Psoas muscle (tissue), 8 donors: ENCODE data around the gene CGGBP1. TPM values are rescaled to one million over a fixed set of nuclear protein-coding genes. Genes with fewer than 3 reads are reported as not detected.

Source experiments
- ATAC-seq, 4 donors: fragments of 200-7000 bp; cut with Tn5 transposase; one replicate each; pipeline ENCODE4 v1.9.1; 2020; ENCODE audit warnings: moderate library complexity in 3 of 4, mild to moderate bottlenecking in 2 of 4
- DNase-seq, 2 donors: peaks; one replicate each; pipeline ENCODE4 v3.0.0-alpha.2; 2020
- H3K27ac ChIP-seq: fragments of 200-600 bp; one replicate; pipeline ENCODE4 v1.8.0; 2022
- H3K27me3 ChIP-seq, 3 donors: fragments of 200-600 bp in 1 of 3; one replicate each; pipeline versions ENCODE4 v1.6.1 to v1.8.0; 2013 to 2022; ENCODE audit warnings: low read length in 2 of 3, mild to moderate bottlenecking in 2 of 3, moderate library complexity in 1 of 3; ENCODE audit not compliant: insufficient read depth in 3 of 3
- H3K36me3 ChIP-seq, 2 donors: fragments of 200-600 bp in 1 of 2; one replicate each; pipeline versions ENCODE4 v1.6.1 to v1.8.0; 2013 to 2022; ENCODE audit warnings: low read depth in 1 of 2, mild to moderate bottlenecking in 1 of 2, moderate library complexity in 1 of 2; ENCODE audit not compliant: insufficient read depth in 1 of 2
- H3K4me1 ChIP-seq: fragments of 200-600 bp; one replicate; pipeline ENCODE4 v1.8.0; 2022
- H3K4me3 ChIP-seq: fragments of 200-600 bp; one replicate; pipeline ENCODE4 v1.8.0; 2022; ENCODE audit warnings: mild to moderate bottlenecking
- H3K9me3 ChIP-seq: fragments of 200-600 bp; one replicate; pipeline ENCODE4 v1.8.0; 2022
- CTCF ChIP-seq: fragments of 200-600 bp; IDR thresholded peaks from one replicate; pipeline ENCODE4 v1.8.0; 2022; ENCODE audit warnings: antibody characterized with exemption
- WGBS, 3 donors: extraction: QIAGEN DNeasy Blood & Tissue Kit; methylation state at CpG; one replicate each; pipeline versions ENCODE4 v1.1.6 to v1.1.7; 2013; 5-methylcytosine and 5-hydroxymethylcytosine counted together
- intact Hi-C, 2 donors: fragments of 100-400 bp; cut with DNase I; formaldehyde crosslinking; loops; one replicate each; pipeline versions ENCODE4 v1.11.0 to v1.14.2; 2022
- polyA plus RNA-seq, 3 donors: library from polyadenylated mRNA; stranded (reverse); fragments of 200-250 nt; gene quantifications; one replicate each; pipeline ENCODE4 v1.2.3, GENCODE V29; 2013
- total RNA-seq, 4 donors: library from RNA; stranded (reverse); fragmentation: NEBNext Ultra II Directional in 2 of 4; extraction: Animal tissue kit (Norgen Biotek cat#: 25700) in 2 of 4; gene quantifications; one replicate each; pipeline versions ENCODE4 v1.2.1 to v1.2.4, GENCODE V29; 2021 to 2023
- donor health status: healthy with polysubstance abuse.
- donor health status: DM: no; HTN: no; CAD: no; lungs with moderate emphysema.
- donor health status: Bipolar disorder and iron deficiency.
- donor health status: healthy.
- donor health status: DM: yes; HTN: yes; CAD: no.
- donor health status: DM: no; HTN: no; CAD: no.
- donor health status: DM: no; HTN: no; CAD: no.
- donor health status: DM: yes; HTN: yes; CAD: no.

Gene CGGBP1
- total and polyA plus RNA-seq, 7 donors = 27.4 to 63.2 (median 43.4) TPM

- H3K27ac ChIP-seq = no peak overlapping the region
- no peak for TF ChIP-seq CTCF
- WGBS, 3 donors = 84 to 98% (median 90%) methylated on average over 1 of the region's 1 CpG
- H3K27me3 ChIP-seq = no peaks in the 10 kb centered on the region
- intact Hi-C loops = no loop called here
- no peaks in the 10 kb centered on the region for H3K36me3 ChIP-seq
- DNase-seq (no peak), ATAC-seq (no peak)
- no peak overlapping the region for H3K4me3 ChIP-seq
- peaks cover 10% of the 10 kb centered on the region for H3K4me1 ChIP-seq
- H3K9me3 ChIP-seq = peaks cover 5% of the 10 kb centered on the region
These were observed 17.9 kb upstream of the CGGBP1 start for GRCh38 chr3:88076712-88077111.

- no peak for ATAC-seq
- H3K4me1 ChIP-seq = peaks cover 10% of the 10 kb centered on the region
- H3K4me3 ChIP-seq = no peak overlapping the region
- DNase-seq = no peak
- peaks cover 6% of the 10 kb centered on the region for H3K9me3 ChIP-seq
- H3K27me3 ChIP-seq = no peaks in the 10 kb centered on the region
- no peak overlapping the region for H3K27ac ChIP-seq
- H3K36me3 ChIP-seq = no peaks in the 10 kb centered on the region
- intact Hi-C loops = no loop called here
- no peak for TF ChIP-seq CTCF
- 76 to 91% (median 80%) methylated on average over 2 of the region's 2 CpGs for WGBS, 3 donors
These were observed 16.7 kb upstream of the CGGBP1 start for GRCh38 chr3:88075497-88075896.

- Histone ChIP-seq H3K9me3 (peaks cover 6% of the 10 kb centered on the region), H3K4me3 (no peak overlapping the region), H3K4me1 (peaks cover 10% of the 10 kb centered on the region), H3K27me3 (no peaks in the 10 kb centered on the region), H3K36me3 (no peaks in the 10 kb centered on the region), H3K27ac (no peak overlapping the region)
- no peak for TF ChIP-seq CTCF
- no peak for DNase-seq
- intact Hi-C loops = no loop called here
- ATAC-seq = no peak
- WGBS, 3 donors = 63 to 73% (median 65%) methylated on average over 2 of the region's 2 CpGs
These were observed 16.3 kb upstream of the CGGBP1 start for GRCh38 chr3:88075072-88075471.

GRCh38 chr3:88061746-88062145 lies 2.9 kb upstream of the CGGBP1 start:
- Histone ChIP-seq H3K27me3 (no peaks in the 10 kb centered on the region), H3K9me3 (no peaks in the 10 kb centered on the region), H3K36me3 (peaks cover 0 to 8% of the 10 kb centered on the region in 2 donors), H3K4me1 (peaks cover 35% of the 10 kb centered on the region), H3K27ac (no peak overlapping the region), H3K4me3 (peak overlapping the region; percentile 96)
- intact Hi-C loops = no loop called here
- 15 to 45% (median 31%) methylated on average over 1 of the region's 1 CpG for WGBS, 3 donors
- TF ChIP-seq CTCF = no peak
- DNase-seq (no peak), ATAC-seq (no peak)
